Activated T-helper 9 cell treated with anti-CD3 and anti-CD28 coated beads, Interleukin-2, amount 50 U/mL, for 16 hours (primary cell): ENCODE results near the gene C17orf50.

Experiments used
- DNase-seq: peaks from one replicate; pipeline ENCODE4 v3.0.0-alpha.2; 2020; ENCODE audit warnings: low read depth

Gene C17orf50

GRCh38 chr17:35752945-35753764 lies 7.5 kb upstream of the C17orf50 start, which contains the start of gene GAS2L2:
GAS2L2 (minus strand) TSS chr17:35753239; CDS start chr17:35752850, 389 bp downstream.
- DNase-seq, result no peak

GRCh38 chr17:35757243-35757642 lies 3.4 kb upstream of the C17orf50 start:
- no peak for DNase-seq

DNA sequence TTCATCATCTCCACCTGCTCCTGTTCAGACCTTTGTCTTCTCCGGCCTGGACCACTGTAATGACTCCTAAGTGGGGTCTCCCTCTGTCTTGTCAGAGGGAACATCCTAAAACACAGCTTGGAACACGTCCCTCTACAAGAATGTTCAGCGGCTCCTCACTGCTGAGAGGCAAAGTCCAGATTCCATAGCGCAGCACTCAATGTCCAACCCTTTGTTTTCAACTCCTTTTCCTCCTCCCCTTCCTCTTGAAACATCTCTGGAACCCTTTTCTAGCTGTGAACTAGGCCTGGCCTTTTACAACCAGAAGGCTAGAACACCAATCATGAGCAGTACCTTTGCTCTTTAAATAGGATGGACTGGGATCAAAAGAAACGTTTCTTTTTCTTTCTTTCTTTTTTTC lies 914 bp downstream of the C17orf50 start:
- DNase-seq, result no peak

- no peak for DNase-seq
Measured at GRCh38 chr17:35763767-35764122, 3.1 kb downstream of the C17orf50 start.

GRCh38 chr17:35764123-35764991 lies 3.7 kb downstream of the C17orf50 start:
- peak; percentile 82 for DNase-seq

- DNase-seq, result no peak
Measured at GRCh38 chr17:35765086-35765710, 4.5 kb downstream of the C17orf50 start.

DNA sequence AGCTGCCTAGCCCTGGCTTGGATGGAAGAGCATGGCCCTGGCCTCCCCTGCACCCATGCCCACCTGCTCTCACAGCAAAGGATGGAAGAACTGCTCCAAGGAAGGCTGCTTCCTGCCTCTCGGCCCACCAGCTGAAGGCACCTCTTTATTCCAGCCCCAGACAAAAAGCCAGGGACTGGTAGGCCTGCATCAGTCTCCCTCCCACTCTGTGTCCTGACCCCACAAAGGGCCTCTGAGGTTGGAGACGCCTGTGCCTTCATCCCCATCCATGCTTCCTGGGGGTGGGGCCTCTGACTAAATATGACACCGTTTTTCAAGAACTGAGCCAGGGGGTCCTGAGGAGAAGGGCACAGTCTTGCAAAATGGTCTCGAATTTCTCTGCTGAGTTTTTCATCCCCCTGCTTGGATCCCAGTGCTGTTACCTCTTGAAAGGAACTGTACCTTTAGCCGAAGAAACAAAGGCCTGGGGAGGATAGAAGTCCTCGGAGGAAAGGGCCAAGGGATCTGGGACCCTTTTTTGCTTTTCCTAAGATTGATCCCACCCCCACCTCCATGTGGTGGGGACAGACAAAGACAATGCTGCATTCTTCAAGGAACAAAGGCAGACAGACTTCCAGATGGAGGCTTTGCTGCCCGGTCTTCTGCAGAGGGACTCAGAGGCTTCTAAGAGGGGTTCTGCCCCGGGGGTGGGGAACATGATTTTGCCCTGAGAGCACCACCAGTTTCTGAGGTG lies 5.2 kb downstream of the C17orf50 start:
- DNase-seq, result no peak

DNA sequence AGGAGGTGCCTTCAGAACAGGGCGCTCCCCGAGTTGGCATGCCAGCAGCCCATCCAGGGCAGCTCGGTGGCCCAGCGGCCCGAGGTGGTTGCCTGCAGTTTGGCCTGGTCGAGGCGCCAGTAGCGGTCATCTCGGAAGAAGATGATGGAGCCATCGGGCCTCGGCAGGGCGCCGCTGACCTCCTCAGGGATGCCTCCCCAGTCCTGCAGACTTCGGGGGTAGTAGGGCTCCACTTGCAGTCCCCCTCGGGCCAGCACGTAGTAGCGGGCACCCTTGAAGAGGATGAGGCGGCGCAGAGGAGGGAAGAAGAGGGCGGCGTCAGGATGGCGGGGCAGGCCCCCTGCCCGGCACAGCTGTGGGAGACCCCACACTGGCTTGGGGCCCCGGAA lies 5.8 kb downstream of the C17orf50 start:
- no peak for DNase-seq

- no peak for DNase-seq
Measured at GRCh38 chr17:35766903-35767510, 6.3 kb downstream of the C17orf50 start.

- no peak for DNase-seq
Measured at GRCh38 chr17:35768797-35769196, 8.1 kb downstream of the C17orf50 start.

- DNase-seq, result no peak
Measured at GRCh38 chr17:35769895-35770486, 9.3 kb downstream of the C17orf50 start.

DNA sequence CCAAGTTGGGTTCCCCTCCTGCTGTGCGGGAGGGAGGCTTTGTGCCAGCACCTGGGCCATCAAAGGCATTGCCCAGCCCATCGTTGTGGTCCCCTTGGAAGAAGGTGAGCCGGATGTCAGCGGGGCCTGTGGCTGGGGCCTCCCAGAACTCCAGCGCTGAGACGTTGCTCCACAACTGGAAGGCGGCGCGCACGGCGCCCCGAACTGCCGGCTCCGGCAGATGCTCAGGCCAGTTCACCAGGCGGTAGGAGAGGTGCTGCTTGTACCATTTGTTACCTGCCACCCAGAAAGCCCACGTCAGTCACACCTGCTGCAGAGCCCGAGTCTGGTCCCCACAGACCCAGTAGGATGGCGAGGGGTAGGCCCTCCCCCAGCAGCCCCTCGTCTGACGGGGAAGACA lies 12.4 kb downstream of the C17orf50 start:
- no peak for DNase-seq

DNA sequence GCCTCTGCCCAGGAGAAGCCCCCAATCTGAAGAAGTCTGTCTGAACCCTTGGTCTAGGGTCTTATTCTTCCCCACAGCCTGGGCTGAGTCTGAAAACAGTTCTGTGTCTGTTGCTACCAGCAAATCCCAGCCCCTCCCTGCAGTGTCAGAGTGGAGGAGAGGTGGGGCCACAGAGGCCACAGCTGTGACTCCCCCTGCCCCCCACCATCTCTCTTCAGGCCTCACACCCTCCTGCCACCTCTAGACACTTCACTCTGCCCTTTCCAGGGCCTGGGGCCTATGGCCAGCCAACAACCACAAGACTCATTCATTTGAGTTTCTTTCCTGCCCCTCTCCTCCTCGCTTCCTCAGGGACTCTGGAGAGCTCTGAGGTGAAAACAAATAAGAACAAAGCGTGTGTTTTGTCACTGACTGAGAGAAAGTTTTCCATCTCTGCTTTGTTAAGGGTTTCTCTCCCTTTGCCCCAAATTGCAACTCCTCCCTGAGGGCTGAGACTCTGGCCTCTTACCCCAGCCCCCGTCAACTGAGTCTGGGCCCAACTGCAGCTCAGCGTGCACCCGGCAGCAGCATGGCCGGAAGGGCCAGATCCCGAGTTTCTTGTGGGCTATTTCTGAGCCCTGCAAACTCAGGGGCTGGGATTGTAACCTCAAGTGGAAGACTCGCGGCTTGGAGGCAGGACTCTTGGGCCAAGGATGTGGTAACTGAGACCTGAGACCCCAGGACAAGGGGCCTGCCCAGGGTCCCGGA lies 13.2 kb downstream of the C17orf50 start:
- no peak for DNase-seq

DNA sequence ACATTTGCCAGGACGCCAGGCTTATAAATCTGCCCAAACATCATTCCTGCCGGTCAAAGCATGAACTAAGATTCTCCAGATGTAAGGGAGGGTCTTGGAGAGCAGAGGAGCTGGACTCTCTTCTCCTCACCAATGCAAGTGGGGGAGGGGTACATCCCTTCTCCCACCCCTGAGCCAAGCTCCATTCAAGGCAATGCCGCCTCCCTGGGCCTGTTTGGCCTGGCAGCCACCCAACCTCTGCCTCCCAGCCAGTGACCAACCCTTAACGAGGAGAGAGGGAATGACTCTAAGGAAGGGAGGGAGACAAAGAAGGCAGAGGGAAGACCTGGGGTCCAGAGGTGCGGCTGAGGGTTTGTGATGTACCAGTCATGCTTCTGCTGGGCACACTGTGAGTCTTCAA lies 13.8 kb downstream of the C17orf50 start:
- no peak for DNase-seq

- no peak for DNase-seq
Measured at GRCh38 chr17:35775039-35775438, 14.4 kb downstream of the C17orf50 start.

- DNase-seq, result no peak
Measured at GRCh38 chr17:35775583-35775982, 14.9 kb downstream of the C17orf50 start.

- no peak for DNase-seq
Measured at GRCh38 chr17:35778641-35779196, 18.0 kb downstream of the C17orf50 start.

DNA sequence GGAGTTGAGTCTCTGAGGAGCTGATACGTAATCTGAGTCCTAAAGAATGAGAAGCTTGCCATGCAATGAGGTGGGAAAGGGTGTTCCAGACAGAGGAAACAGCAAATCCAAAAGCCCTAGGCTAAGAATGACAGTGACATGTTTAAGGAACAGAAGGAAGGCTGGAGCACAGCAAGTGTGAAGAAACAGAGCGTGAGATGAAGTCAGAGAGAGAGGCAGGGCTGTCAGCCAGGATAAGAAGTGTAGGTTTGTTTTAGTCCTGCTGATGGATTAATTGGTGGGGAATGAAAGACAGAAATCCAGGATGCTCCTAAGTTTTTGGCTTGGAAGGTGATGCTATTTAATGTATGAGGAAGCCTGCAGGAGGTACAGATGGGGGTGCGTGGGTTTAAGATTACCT lies 20.3 kb downstream of the C17orf50 start:
- DNase-seq, result no peak

DNA sequence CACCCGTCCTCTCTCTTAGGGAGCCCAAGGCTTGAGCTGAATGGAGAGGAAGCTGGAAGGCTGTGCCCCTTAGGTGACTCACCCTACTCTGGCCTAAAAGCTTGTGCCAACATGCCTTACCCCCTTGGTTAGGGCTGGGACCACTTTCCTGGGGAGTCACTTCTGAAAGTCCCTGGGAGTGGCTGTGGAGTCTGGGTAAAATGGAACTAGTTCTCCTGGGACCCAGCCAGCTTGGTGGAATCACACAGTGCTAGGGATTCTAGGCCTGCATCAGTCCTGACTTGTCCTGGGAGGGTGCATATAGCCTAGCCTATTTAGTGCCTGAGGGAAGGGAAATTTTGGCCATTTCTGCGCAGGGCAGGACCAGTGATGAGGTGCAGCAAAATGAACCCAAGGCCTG lies 24.2 kb downstream of the C17orf50 start:
- DNase-seq, result no peak

DNA sequence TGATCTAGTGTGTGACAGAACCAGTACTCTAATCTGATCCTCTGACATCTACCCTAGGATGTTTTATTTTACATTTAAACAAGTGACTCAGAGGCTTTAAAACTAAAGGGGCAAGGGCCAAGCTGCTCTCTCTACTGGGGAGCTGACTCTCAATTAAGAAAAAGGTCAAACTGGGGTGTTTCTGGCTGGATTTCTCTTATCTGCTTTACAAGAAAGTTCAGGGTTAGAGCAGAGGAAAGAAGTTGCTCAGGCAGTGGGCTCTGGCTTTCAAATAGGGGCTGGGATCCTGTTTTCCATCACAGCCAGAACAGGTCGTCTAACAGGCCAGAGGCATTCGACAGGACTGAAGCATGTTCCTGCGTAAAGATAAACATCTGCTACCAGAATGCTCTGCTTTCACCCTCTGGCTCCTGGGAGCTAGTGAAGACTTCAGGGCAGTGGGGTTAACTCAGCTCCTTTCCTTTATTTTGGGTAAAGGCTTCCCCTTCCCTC lies 26.3 kb downstream of the C17orf50 start:
- no peak for DNase-seq
